HepG2 (cell line): ENCODE results near the gene NUAK2. TPM values are rescaled to one million over a fixed set of nuclear protein-coding genes. Genes with fewer than 3 reads are reported as not detected.

Experiments
- AHR ChIP-seq: IDR thresholded peaks from 2 replicates; pipeline ENCODE4 v1.6.1; 2018; ENCODE audit warnings: missing genetic modification reagents, missing compliant biosample characterization
- ASH2L ChIP-seq: fragments of 300-600, 200-600 bp; sonication (generic); IDR thresholded peaks from 2 replicates; pipeline ENCODE4 v1.7.0; 2017; ENCODE audit warnings: low read depth, mild to moderate bottlenecking, moderate library complexity, mixed read lengths, low read length; ENCODE audit not compliant: insufficient read length
- FOXO1 ChIP-seq: sonication (generic); formaldehyde crosslinking; IDR thresholded peaks from 2 replicates; pipeline ENCODE4 v1.4.0; 2020; ENCODE audit warnings: missing genetic modification reagents
- KMT2B ChIP-seq: IDR thresholded peaks from 2 replicates; pipeline ENCODE4 v1.6.1; 2016; ENCODE audit warnings: missing genetic modification reagents, missing compliant biosample characterization
- MYC ChIP-seq: sonication (generic); formaldehyde crosslinking; IDR thresholded peaks from 2 replicates; pipeline ENCODE4 v1.9.0; 2021; ENCODE audit warnings: missing genetic modification reagents, borderline replicate concordance
- SMARCC2 ChIP-seq: fragments of 450-650 bp; IDR thresholded peaks from 2 replicates; pipeline ENCODE4 v1.6.1; 2017; ENCODE audit warnings: antibody characterized with exemption, mild to moderate bottlenecking
- SP1 ChIP-seq, 2 experiments: fragments of 450-650 bp in 1 of 2; sonication (generic) in 1 of 2; formaldehyde crosslinking in 1 of 2; IDR thresholded peaks; 2 replicates each; pipeline versions ENCODE4 v1.4.0 to v1.6.1; 2016 to 2020; ENCODE audit warnings: missing genetic modification reagents in 1 of 2
- SP5 ChIP-seq: IDR thresholded peaks from 2 replicates; pipeline ENCODE4 v1.6.1; 2016; ENCODE audit warnings: low read depth, borderline replicate concordance
- TFDP1 ChIP-seq: IDR thresholded peaks from 2 replicates; pipeline ENCODE4 v1.6.1; 2016; ENCODE audit warnings: missing compliant biosample characterization, missing genetic modification reagents, borderline replicate concordance
- USF2 ChIP-seq, 2 experiments: sonication (generic) in 1 of 2; formaldehyde crosslinking in 1 of 2; IDR thresholded peaks; 2 replicates each; pipeline versions ENCODE4 v1.5.1 to v1.6.1; 2011 to 2020; ENCODE audit warnings: borderline replicate concordance in 1 of 2, low read depth in 1 of 2, low read length in 1 of 2, mild to moderate bottlenecking in 1 of 2, missing genetic modification reagents in 1 of 2, moderate library complexity in 1 of 2
- ZBTB38 ChIP-seq: sonication (generic); formaldehyde crosslinking; IDR thresholded peaks from 2 replicates; pipeline ENCODE4 v1.5.1; 2020; ENCODE audit warnings: mild to moderate bottlenecking, missing genetic modification reagents
- ZMAT5 ChIP-seq: sonication (generic); formaldehyde crosslinking; IDR thresholded peaks from 2 replicates; pipeline ENCODE4 v1.5.0; 2020; ENCODE audit warnings: mild to moderate bottlenecking, low read depth, missing genetic modification reagents, borderline replicate concordance
- ZNF337 ChIP-seq: sonication (generic); formaldehyde crosslinking; IDR thresholded peaks from 2 replicates; pipeline ENCODE4 v1.5.1; 2020; ENCODE audit warnings: missing genetic modification reagents, low read depth, mild to moderate bottlenecking, borderline replicate concordance
- ZNF362 ChIP-seq: sonication (generic); formaldehyde crosslinking; IDR thresholded peaks from 2 replicates; pipeline ENCODE4 v1.4.0; 2020; ENCODE audit warnings: missing genetic modification reagents, mild to moderate bottlenecking, borderline replicate concordance
- ZNF891 ChIP-seq: sonication (generic); formaldehyde crosslinking; IDR thresholded peaks from 2 replicates; pipeline ENCODE4 v1.5.0; 2020; ENCODE audit warnings: mild to moderate bottlenecking, missing genetic modification reagents
- polyA plus RNA-seq, 8 experiments: library from polyadenylated mRNA; depleted of rRNA in 3 of 8; stranded (reverse) in 7 of 8; unstranded in 1 of 8; fragments of >200 nt; fragmentation: Illumina TruSeq in 4 of 8; extraction: Trizol in 4 of 8; gene quantifications; 2 replicates each; pipeline versions ENCODE4 v1.2.1 to v1.2.3, GENCODE V29; 2011 to 2016; ENCODE audit warnings: low read depth in 4 of 8, missing spikeins in 1 of 8, mixed read lengths in 1 of 8; ENCODE audit not compliant: insufficient read depth in 1 of 8
- total RNA-seq, 5 experiments: library from RNA; depleted of rRNA; stranded (reverse); fragments of >200 nt; fragmentation: Illumina TruSeq; extraction: Trizol; gene quantifications; 2 replicates each; pipeline ENCODE4 v1.2.3, GENCODE V29; 2016; ENCODE audit warnings: low read depth in 1 of 5
- TF ChIP-seq, protein P1 (sequence below): sonication (generic); formaldehyde crosslinking; IDR thresholded peaks from 2 replicates; pipeline ENCODE4 v1.4.0; 2020; ENCODE audit warnings: missing genetic modification reagents
- TF ChIP-seq, protein P2 (sequence below): sonication (generic); formaldehyde crosslinking; IDR thresholded peaks from 2 replicates; pipeline ENCODE4 v1.8.0; 2022; ENCODE audit warnings: missing genetic modification reagents, mild to moderate bottlenecking, inconsistent platforms, borderline replicate concordance

NUAK2 gene
- total and polyA plus RNA-seq, 2 of the 13 experiments (the other 11 are each of a cell fraction or from before 2014, with no cell fraction given): 0.75 to 1.1 TPM

GRCh38 chr1:205321162-205321958 lies at the start of gene NUAK2 (continued):
- TF ChIP-seq ZMAT5 (CRISPR knock-in tag) (no peak), ZNF337 (CRISPR knock-in tag) (peak; percentile 79; the same call in 1 of the 2 replicates), FOXO1 (0 out of 2 replicates have a peak, but pooled peaks have one; percentile 8), ZNF891 (CRISPR knock-in tag) (peak; percentile 68; the same call in 1 of the 2 replicates), ASH2L (peak; percentile 54), SP1 (IDR thresholded peaks at IDR 0.05) (no peak), SP1 (CRISPR knock-in tag; IDR thresholded peaks at IDR 0.05) (peak; percentile 86), SP5 (CRISPR knock-in tag) (0 out of 2 replicates have a peak, but pooled peaks have one; percentile 18), AHR (CRISPR knock-in tag) (peak; percentile 34; the same call in 1 of the 2 replicates), USF2 (IDR thresholded peaks at IDR 0.05; ENCODE audit: low read depth, low read length) (no peak), USF2 (CRISPR knock-in tag; IDR thresholded peaks at IDR 0.05; ENCODE audit: borderline replicate concordance) (peak; percentile 76; the same call in 1 of the 2 replicates), KMT2B (CRISPR knock-in tag) (peak; percentile 23; the same call in 1 of the 2 replicates), ZNF362 (no peak), MYC (CRISPR knock-in tag) (peak; percentile 49), TFDP1 (CRISPR knock-in tag) (peak; percentile 58; the same call in 1 of the 2 replicates), SMARCC2 (no peak), ZBTB38 (CRISPR knock-in tag) (no peak)
- TF ChIP-seq, protein P1, sequence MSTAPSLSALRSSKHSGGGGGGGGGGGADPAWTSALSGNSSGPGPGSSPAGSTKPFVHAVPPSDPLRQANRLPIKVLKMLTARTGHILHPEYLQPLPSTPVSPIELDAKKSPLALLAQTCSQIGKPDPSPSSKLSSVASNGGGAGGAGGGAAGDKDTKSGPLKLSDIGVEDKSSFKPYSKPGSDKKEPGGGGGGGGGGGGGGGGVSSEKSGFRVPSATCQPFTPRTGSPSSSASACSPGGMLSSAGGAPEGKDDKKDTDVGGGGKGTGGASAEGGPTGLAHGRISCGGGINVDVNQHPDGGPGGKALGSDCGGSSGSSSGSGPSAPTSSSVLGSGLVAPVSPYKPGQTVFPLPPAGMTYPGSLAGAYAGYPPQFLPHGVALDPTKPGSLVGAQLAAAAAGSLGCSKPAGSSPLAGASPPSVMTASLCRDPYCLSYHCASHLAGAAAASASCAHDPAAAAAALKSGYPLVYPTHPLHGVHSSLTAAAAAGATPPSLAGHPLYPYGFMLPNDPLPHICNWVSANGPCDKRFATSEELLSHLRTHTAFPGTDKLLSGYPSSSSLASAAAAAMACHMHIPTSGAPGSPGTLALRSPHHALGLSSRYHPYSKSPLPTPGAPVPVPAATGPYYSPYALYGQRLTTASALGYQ (CRISPR knock-in tag): 0 out of 2 replicates have a peak, but pooled peaks have one; percentile 33
- TF ChIP-seq, protein P2, sequence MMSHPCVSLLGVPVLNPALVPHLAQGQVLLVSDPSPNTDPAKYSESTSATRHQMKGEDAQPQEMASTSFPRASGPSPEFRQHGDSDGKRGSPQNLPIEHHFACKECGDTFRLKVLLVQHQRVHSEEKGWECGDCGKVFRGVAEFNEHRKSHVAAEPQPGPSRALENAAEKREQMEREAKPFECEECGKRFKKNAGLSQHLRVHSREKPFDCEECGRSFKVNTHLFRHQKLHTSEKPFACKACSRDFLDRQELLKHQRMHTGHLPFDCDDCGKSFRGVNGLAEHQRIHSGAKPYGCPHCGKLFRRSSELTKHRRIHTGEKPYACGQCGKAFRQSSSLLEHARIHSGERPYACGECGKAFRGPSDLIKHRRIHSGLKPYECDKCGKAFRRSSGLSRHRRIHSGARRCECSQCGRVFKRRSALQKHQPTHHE: peak; percentile 73; the same call in 1 of the 2 replicates
